ENCODE results near the gene FMN1.

GRCh38 chr15:32927124-32927523 lies 267.4 kb downstream of the FMN1 start:
- TF ChIP-seq ZNF510 (CRISPR knock-in tag; IDR thresholded peaks at IDR 0.05; ENCODE audit: low read depth), result no peak
- TF ChIP-seq PTBP1 (IDR thresholded peaks at IDR 0.05; ENCODE audit: low read depth, low read length, poor library complexity, severe bottlenecking), result no peak
- TF ChIP-seq NFATC3 (CRISPR knock-in tag; IDR thresholded peaks at IDR 0.05), result no peak
- no peak for TF ChIP-seq PRPF4 (IDR thresholded peaks at IDR 0.05; ENCODE audit: low read depth, low read length, poor library complexity, severe bottlenecking)
- no peak for TF ChIP-seq ZFP36L2 (CRISPR knock-in tag; IDR thresholded peaks at IDR 0.05)
- TF ChIP-seq ZFP36 (IDR thresholded peaks at IDR 0.05; ENCODE audit: borderline replicate concordance, low read depth, low read length, partially characterized antibody), result no peak
- no peak for TF ChIP-seq STAG1 (CRISPR knock-in tag; IDR thresholded peaks at IDR 0.05)
- TF ChIP-seq CTCF (CRISPR knock-in tag; IDR thresholded peaks at IDR 0.05), result no peak
- TF ChIP-seq PHF8 (CRISPR knock-in tag; IDR thresholded peaks at IDR 0.05), result no peak
- TF ChIP-seq KDM5B (CRISPR knock-in tag; IDR thresholded peaks at IDR 0.05; ENCODE audit: borderline replicate concordance), result no peak

All from HepG2 (cell line).